SU-DHL-6 (cell line): ENCODE data around the gene PDE9A.

ENCODE experiments used
- H2AFZ ChIP-seq: fragments of 200-600 bp; sonication (generic); 2 replicates; pipeline ENCODE4 v1.6.1; 2014; ENCODE audit warnings: low read depth, mild to moderate bottlenecking, moderate library complexity, mixed read lengths, antibody characterized with exemption, low read length; ENCODE audit not compliant: severe bottlenecking
- H3F3A ChIP-seq: fragments of 200-600 bp; shearing (Covaris generic); 2 replicates; pipeline ENCODE4 v1.6.0; 2016; ENCODE audit warnings: antibody characterized with exemption, mild to moderate bottlenecking; ENCODE audit not compliant: insufficient read depth
- H3K27ac ChIP-seq: fragments of 200-600 bp; sonication (generic); 2 replicates; pipeline ENCODE4 v1.5.1; 2016; ENCODE audit warnings: low read depth, mild to moderate bottlenecking, low read length, moderate library complexity, mixed read lengths
- H3K27me3 ChIP-seq: fragments of 200-600 bp; sonication (generic), shearing (Covaris generic); 2 replicates; pipeline ENCODE4 v1.6.0; 2014; ENCODE audit warnings: mild to moderate bottlenecking, low read length
- H3K36me3 ChIP-seq: fragments of 200-600 bp; sonication (generic); 2 replicates; pipeline ENCODE4 v1.6.1; 2014; ENCODE audit warnings: mild to moderate bottlenecking, low read length, mixed read lengths
- H3K4me2 ChIP-seq: fragments of 300-600, 200-600 bp; shearing (Covaris generic), sonication (generic); 2 replicates; pipeline ENCODE4 v1.6.0; 2014; ENCODE audit warnings: low read length, low read depth, mild to moderate bottlenecking; ENCODE audit not compliant: poor library complexity, severe bottlenecking
- H3K4me3 ChIP-seq: fragments of 200-600 bp; sonication (generic); 2 replicates; pipeline ENCODE4 v1.5.1; 2014; ENCODE audit warnings: antibody characterized with exemption, low read length, mild to moderate bottlenecking, mixed read lengths; ENCODE audit not compliant: insufficient read depth, poor library complexity, severe bottlenecking
- H3K79me2 ChIP-seq: fragments of 200-600 bp; sonication (generic); 2 replicates; pipeline ENCODE4 v1.6.1; 2014; ENCODE audit warnings: mild to moderate bottlenecking, low read length, moderate library complexity; ENCODE audit not compliant: insufficient read depth
- H3K9ac ChIP-seq: fragments of 200-600 bp; sonication (generic); 2 replicates; pipeline ENCODE4 v1.7.0; 2014; ENCODE audit warnings: mild to moderate bottlenecking, low read length
- H3K9me2 ChIP-seq: fragments of 200-600 bp; sonication (generic); replicated peaks from 2 replicates; pipeline ENCODE4 v1.6.1; 2014; ENCODE audit warnings: low read length; ENCODE audit not compliant: insufficient read depth
- H3K9me3 ChIP-seq: fragments of 200-600 bp; sonication (generic); 2 replicates; pipeline ENCODE4 v1.6.1; 2014; ENCODE audit warnings: low read length, mixed read lengths; ENCODE audit not compliant: insufficient read depth
- H4K20me1 ChIP-seq: fragments of 200-600 bp; sonication (generic); 2 replicates; pipeline ENCODE4 v1.6.1; 2014; ENCODE audit warnings: low read depth, mild to moderate bottlenecking, antibody characterized with exemption, low read length, moderate library complexity, mixed read lengths
- CTCF ChIP-seq: fragments of 200-600 bp; sonication (generic); IDR thresholded peaks from one replicate; pipeline ENCODE4 v1.5.1; 2017; ENCODE audit warnings: antibody characterized with exemption, mild to moderate bottlenecking, low read length, moderate library complexity; ENCODE audit not compliant: insufficient read depth, poor library complexity, severe bottlenecking
- EZH2phosphoT487 ChIP-seq: fragments of 200-600 bp; sonication (generic), shearing (Covaris generic); conservative IDR thresholded peaks from 2 replicates; pipeline ENCODE4 v1.6.1; 2018; ENCODE audit warnings: mild to moderate bottlenecking, antibody characterized with exemption, low read length, moderate library complexity, mixed read lengths

PDE9A gene

GRCh38 chr21:42777064-42777756, 123.8 kb downstream of the PDE9A start:
- Histone ChIP-seq H3K27me3 (no peaks in the 10 kb centered on the region), H3K36me3 (no peaks in the 10 kb centered on the region)

GRCh38 chr21:42777757-42778344, 124.4 kb downstream of the PDE9A start:
- H2AFZ ChIP-seq = no peak overlapping the region
- no peaks in the 10 kb centered on the region for H3K79me2 ChIP-seq
- no peaks in the 10 kb centered on the region for H3F3A ChIP-seq
- no peak overlapping the region for H3K4me3 ChIP-seq
- H3K9ac ChIP-seq = no peak overlapping the region
- no peak overlapping the region for H3K4me2 ChIP-seq
- TF ChIP-seq CTCF (no peak), EZH2phosphoT487 (no peak)
- H3K27me3 ChIP-seq = no peaks in the 10 kb centered on the region
- no peaks in the 10 kb centered on the region for H3K9me3 ChIP-seq
- H3K27ac ChIP-seq = no peak overlapping the region
- no peaks in the 10 kb centered on the region for H4K20me1 ChIP-seq
- H3K36me3 ChIP-seq = no peaks in the 10 kb centered on the region
- H3K9me2 ChIP-seq = no peaks in the 10 kb centered on the region

More at GRCh38 chr21:42777064-42777756, 123.8 kb downstream of the PDE9A start:
- Histone ChIP-seq H3F3A (no peaks in the 10 kb centered on the region), H3K9me2 (no peaks in the 10 kb centered on the region), H4K20me1 (no peaks in the 10 kb centered on the region), H3K4me3 (no peak overlapping the region), H3K4me2 (no peak overlapping the region), H3K9ac (no peak overlapping the region), H3K79me2 (no peaks in the 10 kb centered on the region), H3K27ac (no peak overlapping the region), H2AFZ (no peak overlapping the region), H3K9me3 (no peaks in the 10 kb centered on the region)
- TF ChIP-seq CTCF (no peak), EZH2phosphoT487 (no peak)

- no peak overlapping the region for H3K4me2 ChIP-seq
- H3K27ac ChIP-seq = no peak overlapping the region
These were observed 126.0 kb downstream of the PDE9A start for GRCh38 chr21:42779431-42779861.

More at GRCh38 chr21:42779431-42779861, 126.0 kb downstream of the PDE9A start:
- Histone ChIP-seq H3K27me3 (no peaks in the 10 kb centered on the region), H3F3A (no peaks in the 10 kb centered on the region), H3K4me3 (no peak overlapping the region), H3K9ac (no peak overlapping the region), H4K20me1 (no peaks in the 10 kb centered on the region), H3K9me2 (no peaks in the 10 kb centered on the region), H3K9me3 (no peaks in the 10 kb centered on the region), H2AFZ (no peak overlapping the region), H3K79me2 (no peaks in the 10 kb centered on the region), H3K36me3 (no peaks in the 10 kb centered on the region)
- TF ChIP-seq CTCF (no peak), EZH2phosphoT487 (no peak)
